HepG2 (cell line): ENCODE measurements around the gene BBS5. TPM values are rescaled to one million over a fixed set of nuclear protein-coding genes. Genes with fewer than 3 reads are reported as not detected.

ENCODE experiments used
- ATAC-seq: fragments of 200-7000 bp; cut with Tn5 transposase; 3 replicates; pipeline ENCODE4 v1.9.1; 2020; ENCODE audit warnings: mild to moderate bottlenecking, moderate library complexity
- BruUV-seq: library from RNA; stranded (reverse); fragments of 400-500 nt; replicated peaks from 2 replicates; lab custom pipeline; 2021; lab: Mats Ljungman, UMichigan
- CTCF ChIA-PET: fragments of 300-600 bp; formaldehyde crosslinking; extraction: SDS; loops from one replicate; lab custom pipeline; 2021; ENCODE audit warnings: low total read pairs, inconsistent platforms, low intra/inter-chr PET ratio; lab: Yijun Ruan, JAX
- POLR2A ChIA-PET: fragments of 350-600 bp; sonication (Branson Sonifier 250); formaldehyde crosslinking; loops from one replicate; lab custom pipeline; 2020; ENCODE audit warnings: antibody characterized with exemption, inconsistent platforms; lab: Yijun Ruan, JAX
- DNase-seq: peaks from one replicate; pipeline ENCODE4 v3.0.0-alpha.2; 2015; ENCODE audit warnings: low spot score
- FAIRE-seq: peaks from 3 replicates; lab custom pipeline; 2011; peaks lifted over from hg19 to GRCh38; lab: Jason Lieb, UNC
- H2AFZ ChIP-seq: one replicate; pipeline ENCODE4 v1.6.1; 2011; ENCODE audit warnings: low read length, inconsistent platforms
- H3K27ac ChIP-seq: fragments of 300-600 bp; 3 replicates; pipeline ENCODE4 v1.8.0; 2011; ENCODE audit warnings: mixed run types, mild to moderate bottlenecking, mixed read lengths, low read length, inconsistent platforms; ENCODE audit not compliant: insufficient read depth; ENCODE audit errors: extremely low read length
- H3K27me3 ChIP-seq, 2 experiments: fragments of 200-600 bp in 1 of 2; 2 replicates in 1 of 2; 3 replicates in 1 of 2; pipeline versions ENCODE4 v1.6.0 to v1.8.0; 2011; ENCODE audit warnings: low read length in 2 of 2, mild to moderate bottlenecking in 2 of 2, moderate library complexity in 2 of 2, inconsistent platforms in 1 of 2; ENCODE audit not compliant: insufficient read depth in 2 of 2, control insufficient read depth in 1 of 2
- H3K36me3 ChIP-seq, 2 experiments: fragments of 200-600 bp in 1 of 2; replicated peaks in 1 of 2; 2 replicates in 1 of 2; 3 replicates in 1 of 2; pipeline versions ENCODE4 v1.5.1 to v1.8.0; 2011; ENCODE audit warnings: low read length in 2 of 2, inconsistent platforms in 1 of 2; ENCODE audit not compliant: insufficient read depth in 2 of 2, control insufficient read depth in 1 of 2
- H3K4me1 ChIP-seq: 2 replicates; pipeline ENCODE4 v1.5.1; 2012; ENCODE audit warnings: low read length, inconsistent platforms; ENCODE audit not compliant: insufficient read depth
- H3K4me2 ChIP-seq: 2 replicates; pipeline ENCODE4 v1.6.0; 2011; ENCODE audit warnings: low read depth, low read length, inconsistent platforms
- H3K4me3 ChIP-seq, 3 experiments: fragments of 200-600 bp in 1 of 3; sonication (generic), shearing (Covaris generic) in 1 of 3; replicated peaks in 1 of 3; 2 replicates each; pipeline ENCODE4 v1.5.1; 2011 to 2016; ENCODE audit warnings: low read length in 3 of 3, inconsistent platforms in 2 of 3, low read depth in 2 of 3, mild to moderate bottlenecking in 2 of 3, control low read depth in 1 of 3, mixed read lengths in 1 of 3; ENCODE audit not compliant: insufficient read depth in 1 of 3
- H3K79me2 ChIP-seq: one replicate; pipeline ENCODE4 v1.6.1; 2011; ENCODE audit warnings: low read length, inconsistent platforms; ENCODE audit not compliant: insufficient read depth
- H3K9ac ChIP-seq: 2 replicates; pipeline ENCODE4 v1.6.0; 2011; ENCODE audit warnings: mild to moderate bottlenecking, low read depth, low read length, inconsistent platforms; ENCODE audit not compliant: insufficient read depth
- H3K9me3 ChIP-seq: 2 replicates; pipeline ENCODE4 v1.5.1; 2012; ENCODE audit warnings: mild to moderate bottlenecking, low read length
- H4K20me1 ChIP-seq: 2 replicates; pipeline ENCODE4 v1.6.0; 2011; ENCODE audit warnings: inconsistent platforms, mild to moderate bottlenecking, low read length, moderate library complexity; ENCODE audit not compliant: insufficient read depth
- AGO1 ChIP-seq: fragments of 200-400 bp; formaldehyde crosslinking; IDR thresholded peaks from 2 replicates; pipeline ENCODE4 v1.6.1; 2017; ENCODE audit warnings: mild to moderate bottlenecking, low read depth, low read length, moderate library complexity; ENCODE audit not compliant: poor library complexity, severe bottlenecking
- ATF6 ChIP-seq: sonication (generic); formaldehyde crosslinking; conservative IDR thresholded peaks from 2 replicates; pipeline ENCODE4 v1.4.0; 2020; ENCODE audit warnings: missing genetic modification reagents
- KLF15 ChIP-seq: sonication (generic); formaldehyde crosslinking; IDR thresholded peaks from 2 replicates; pipeline ENCODE4 v1.8.1; 2023; ENCODE audit warnings: borderline replicate concordance, mild to moderate bottlenecking, inconsistent platforms, missing genetic modification reagents, mixed read lengths
- NRL ChIP-seq: sonication (generic); formaldehyde crosslinking; IDR thresholded peaks from 2 replicates; pipeline ENCODE4 v1.5.0; 2020; ENCODE audit warnings: missing genetic modification reagents, mild to moderate bottlenecking, moderate library complexity, borderline replicate concordance
- ZBTB34 ChIP-seq: sonication (generic); formaldehyde crosslinking; IDR thresholded peaks from 2 replicates; pipeline ENCODE4 v1.8.0; 2022; ENCODE audit warnings: mild to moderate bottlenecking, missing genetic modification reagents
- ZNF3 ChIP-seq: IDR thresholded peaks from 2 replicates; pipeline ENCODE4 v1.7.0; 2017; ENCODE audit warnings: inconsistent platforms
- ZNF430 ChIP-seq: sonication (generic); formaldehyde crosslinking; IDR thresholded peaks from 2 replicates; pipeline ENCODE4 v1.9.0; 2021; ENCODE audit warnings: mild to moderate bottlenecking, missing genetic modification reagents
- ZNF503 ChIP-seq: sonication (generic); formaldehyde crosslinking; IDR thresholded peaks from 2 replicates; pipeline ENCODE4 v1.4.0; 2020; ENCODE audit warnings: missing genetic modification reagents
- ZNF746 ChIP-seq: sonication (generic); formaldehyde crosslinking; IDR thresholded peaks from 2 replicates; pipeline ENCODE4 v1.8.0; 2022; ENCODE audit warnings: mild to moderate bottlenecking, missing genetic modification reagents
- ZNF782 ChIP-seq: sonication (generic); formaldehyde crosslinking; IDR thresholded peaks from 2 replicates; pipeline ENCODE4 v1.4.0; 2020; ENCODE audit warnings: missing genetic modification reagents, mild to moderate bottlenecking, borderline replicate concordance
- ZSCAN29 ChIP-seq: sonication (generic); formaldehyde crosslinking; conservative IDR thresholded peaks from 2 replicates; pipeline ENCODE4 v1.4.0; 2020; ENCODE audit warnings: mild to moderate bottlenecking, missing genetic modification reagents
- WGBS: methylation state at CpG from one replicate; pipeline ENCODE4 v1.1.6; 2017; ENCODE audit warnings: low lambda C conversion rate; 5-methylcytosine and 5-hydroxymethylcytosine counted together
- in situ Hi-C: cut with HindIII; loops from 2 replicates; pipeline ENCODE4 v1.10.0; 2017; ENCODE audit warnings: low pct_unique_long_range_greater_than_20kb; ENCODE audit not compliant: extremely low pct_ligation_motif_present
- intact Hi-C: fragments of 100-400 bp; cut with micrococcal nuclease; formaldehyde crosslinking; loops from one replicate; pipeline ENCODE4 v1.10.0; 2022; ENCODE audit not compliant: unreplicated experiment
- polyA plus RNA-seq, 8 experiments: library from polyadenylated mRNA; depleted of rRNA in 3 of 8; stranded (reverse) in 7 of 8; unstranded in 1 of 8; fragments of >200 nt; fragmentation: Illumina TruSeq in 4 of 8; extraction: Trizol in 4 of 8; gene quantifications; 2 replicates each; pipeline versions ENCODE4 v1.2.1 to v1.2.3, GENCODE V29; 2011 to 2016; ENCODE audit warnings: low read depth in 4 of 8, missing spikeins in 1 of 8, mixed read lengths in 1 of 8; ENCODE audit not compliant: insufficient read depth in 1 of 8
- total RNA-seq, 5 experiments: library from RNA; depleted of rRNA; stranded (reverse); fragments of >200 nt; fragmentation: Illumina TruSeq; extraction: Trizol; gene quantifications; 2 replicates each; pipeline ENCODE4 v1.2.3, GENCODE V29; 2016; ENCODE audit warnings: low read depth in 1 of 5

The BBS5 gene
- total and polyA plus RNA-seq, 2 of the 13 experiments (the other 11 are each of a cell fraction or from before 2014, with no cell fraction given), result 1.8 to 4.5 TPM

- no peak for TF ChIP-seq ZNF503
These were observed 31.0 kb upstream of the BBS5 start (continued) for GRCh38 chr2:169448316-169448715.

- Histone ChIP-seq H4K20me1 (no peaks in the 10 kb centered on the region), H3K36me3 (no peaks in the 10 kb centered on the region), H2AFZ (no peak overlapping the region), H3K4me1 (peaks cover 13% of the 10 kb centered on the region; the same call in 1 of the 2 replicates), H3K4me3 (no peak overlapping the region), H3K9me3 (no peaks in the 10 kb centered on the region), H3K27me3 (peaks cover 0 to 5% of the 10 kb centered on the region in 2 experiments; a peak in 1 of 5 replicates), H3K9ac (no peak overlapping the region), H3K79me2 (no peaks in the 10 kb centered on the region), H3K27ac (no peak overlapping the region), H3K4me2 (no peak overlapping the region)
- CTCF ChIA-PET, result no interaction called here
- DNase-seq, result no peak
- POLR2A ChIA-PET, result no interaction called here
- TF ChIP-seq ZSCAN29 (CRISPR knock-in tag) (no peak), ZNF782 (CRISPR knock-in tag) (no peak), ATF6 (CRISPR knock-in tag) (no peak), ZNF3 (no peak), ZNF430 (CRISPR knock-in tag) (no peak), ZBTB34 (CRISPR knock-in tag) (no peak), KLF15 (CRISPR knock-in tag) (no peak), AGO1 (no peak), ZNF746 (CRISPR knock-in tag) (no peak), NRL (CRISPR knock-in tag) (no peak)
- 30% methylated on average over 1 of the region's 1 CpG for WGBS
- no peak for FAIRE-seq
- no peak for ATAC-seq
- intact Hi-C loops, result no loop called here
- BruUV-seq, result no TSS peak
- in situ Hi-C loops, result loop anchor here (5.0 kb wide), 1 partner anchor 328 kb away; no protein-coding TSS in a partner anchor
These were observed 30.4 kb upstream of the BBS5 start for GRCh38 chr2:169448865-169449264.
